GM04504 (cell line): Measurements from ENCODE around the gene CCDC30.

ENCODE experiments used
- DNase-seq: peaks from one replicate; pipeline ENCODE4 v3.0.0-alpha.2; 2012; ENCODE audit warnings: low read depth

The CCDC30 gene

GRCh38 chr1:42462828-42463763 is at the start of gene CCDC30:
Gene CCDC30 (plus strand): TSS chr1:42463286. CDS start chr1:42480552, 17,266 bp downstream.
- DNase-seq = peak; percentile 95

GRCh38 chr1:42414551-42415496 is 48.3 kb upstream of the CCDC30 start:
- no peak for DNase-seq

GRCh38 chr1:42417166-42417565 is 45.9 kb upstream of the CCDC30 start:
- DNase-seq = no peak

- DNase-seq = no peak
Measured at GRCh38 chr1:42418516-42418915, 44.6 kb upstream of the CCDC30 start.

GRCh38 chr1:42419126-42419821 is 43.8 kb upstream of the CCDC30 start:
- no peak for DNase-seq

GRCh38 chr1:42420121-42420520 is 43.0 kb upstream of the CCDC30 start:
- DNase-seq = no peak

GRCh38 chr1:42420911-42421585 is 42.0 kb upstream of the CCDC30 start:
- peak; percentile 85 for DNase-seq

GRCh38 chr1:42422737-42423136 is 40.3 kb upstream of the CCDC30 start:
- no peak for DNase-seq

GRCh38 chr1:42423681-42424080 is 39.4 kb upstream of the CCDC30 start:
- DNase-seq = no peak

- DNase-seq = no peak
Measured at GRCh38 chr1:42424201-42424600, 38.9 kb upstream of the CCDC30 start.

- no peak for DNase-seq
Measured at GRCh38 chr1:42427240-42427639, 35.8 kb upstream of the CCDC30 start.

- DNase-seq = peak; percentile 44
Measured at GRCh38 chr1:42429603-42430002, 33.5 kb upstream of the CCDC30 start.

GRCh38 chr1:42430286-42431135 is 32.6 kb upstream of the CCDC30 start:
- no peak for DNase-seq

- no peak for DNase-seq
Measured at GRCh38 chr1:42431514-42431913, 31.6 kb upstream of the CCDC30 start.

GRCh38 chr1:42432714-42433113 is 30.4 kb upstream of the CCDC30 start:
- no peak for DNase-seq

- no peak for DNase-seq
Measured at GRCh38 chr1:42433369-42433768, 29.7 kb upstream of the CCDC30 start.

- no peak for DNase-seq
Measured at GRCh38 chr1:42434340-42434739, 28.7 kb upstream of the CCDC30 start.

GRCh38 chr1:42439940-42440339 is 23.1 kb upstream of the CCDC30 start:
- DNase-seq = peak; percentile 28

GRCh38 chr1:42442662-42443061 is 20.4 kb upstream of the CCDC30 start:
- DNase-seq = no peak

- DNase-seq = no peak
Measured at GRCh38 chr1:42449256-42449655, 13.8 kb upstream of the CCDC30 start.

GRCh38 chr1:42450061-42450460 is 13.0 kb upstream of the CCDC30 start:
- no peak for DNase-seq
